H9 (cell line): ENCODE measurements around the gene NCAPH2. TPM values are rescaled to one million over a fixed set of nuclear protein-coding genes. Genes with fewer than 3 reads are reported as not detected.

ENCODE experiments used
- DNase-seq: peaks from one replicate; pipeline ENCODE4 v3.0.0-alpha.2; 2017
- H2AFZ ChIP-seq: one replicate; pipeline ENCODE4 v1.6.1; 2013; ENCODE audit warnings: mild to moderate bottlenecking, low read length, control low read depth, moderate library complexity
- H2AK5ac ChIP-seq: 2 replicates; pipeline ENCODE4 v1.6.1; 2013; ENCODE audit warnings: low read length, control low read depth, mixed read lengths; ENCODE audit not compliant: insufficient read length
- H2BK120ac ChIP-seq: one replicate; pipeline ENCODE4 v1.6.1; 2013; ENCODE audit warnings: low read depth, mild to moderate bottlenecking, low read length, control low read depth, inconsistent platforms; ENCODE audit not compliant: poor library complexity, severe bottlenecking
- H2BK12ac ChIP-seq: 2 replicates; pipeline ENCODE4 v1.6.1; 2013; ENCODE audit warnings: low read length, control low read depth, mixed read lengths, low read depth; ENCODE audit not compliant: insufficient read length
- H2BK15ac ChIP-seq: 2 replicates; pipeline ENCODE4 v1.6.1; 2013; ENCODE audit warnings: low read depth, low read length, control low read depth
- H2BK20ac ChIP-seq: one replicate; pipeline ENCODE4 v1.6.1; 2013; ENCODE audit warnings: low read depth, mild to moderate bottlenecking, low read length, control low read depth, inconsistent platforms; ENCODE audit not compliant: poor library complexity, severe bottlenecking
- H2BK5ac ChIP-seq: 2 replicates; pipeline ENCODE4 v1.6.1; 2013; ENCODE audit warnings: low read length, control low read depth, mixed read lengths; ENCODE audit not compliant: insufficient read length
- H3K14ac ChIP-seq: 2 replicates; pipeline ENCODE4 v1.6.1; 2013; ENCODE audit warnings: low read length, control low read depth; ENCODE audit not compliant: insufficient read depth
- H3K18ac ChIP-seq: 2 replicates; pipeline ENCODE4 v1.6.1; 2013; ENCODE audit warnings: low read depth, mild to moderate bottlenecking, mixed read lengths, low read length, control low read depth; ENCODE audit not compliant: insufficient read length
- H3K23ac ChIP-seq: 2 replicates; pipeline ENCODE4 v1.6.1; 2013; ENCODE audit warnings: low read length, control low read depth, mixed read lengths, low read depth; ENCODE audit not compliant: insufficient read length
- H3K23me2 ChIP-seq: 2 replicates; pipeline ENCODE4 v1.6.1; 2013; ENCODE audit warnings: low read depth, mild to moderate bottlenecking, mixed read lengths, low read length, control low read depth; ENCODE audit not compliant: insufficient read length, poor library complexity, severe bottlenecking
- H3K27ac ChIP-seq: 2 replicates; pipeline ENCODE4 v1.5.1; 2013; ENCODE audit warnings: low read length, control low read depth, mixed read lengths, low read depth; ENCODE audit not compliant: insufficient read length
- H3K27me3 ChIP-seq: 2 replicates; pipeline ENCODE4 v1.6.1; 2013; ENCODE audit warnings: low read length, control low read depth, inconsistent platforms; ENCODE audit not compliant: insufficient read depth
- H3K4ac ChIP-seq: 2 replicates; pipeline ENCODE4 v1.6.1; 2013; ENCODE audit warnings: low read depth, mild to moderate bottlenecking, control low read depth, inconsistent platforms, low read length, moderate library complexity
- H3K4me1 ChIP-seq: 2 replicates; pipeline ENCODE4 v1.6.1; 2013; ENCODE audit warnings: low read length, control low read depth, inconsistent platforms; ENCODE audit not compliant: insufficient read depth
- H3K4me2 ChIP-seq: 2 replicates; pipeline ENCODE4 v1.6.1; 2013; ENCODE audit warnings: low read length, control low read depth, mixed read lengths; ENCODE audit not compliant: insufficient read length, insufficient read depth
- H3K56ac ChIP-seq: 2 replicates; pipeline ENCODE4 v1.6.1; 2013; ENCODE audit warnings: low read depth, mild to moderate bottlenecking, mixed read lengths, low read length, control low read depth; ENCODE audit not compliant: insufficient read length
- H3K79me1 ChIP-seq: 2 replicates; pipeline ENCODE4 v1.6.1; 2013; ENCODE audit warnings: low read depth, mild to moderate bottlenecking, moderate library complexity, low read length, control low read depth, inconsistent platforms; ENCODE audit not compliant: insufficient read depth, poor library complexity, severe bottlenecking
- H3K79me2 ChIP-seq: 2 replicates; pipeline ENCODE4 v1.6.1; 2013; ENCODE audit warnings: low read length, control low read depth, inconsistent platforms; ENCODE audit not compliant: insufficient read depth
- H3K9ac ChIP-seq: 2 replicates; pipeline ENCODE4 v1.6.1; 2013; ENCODE audit warnings: low read length, control low read depth, mixed read lengths; ENCODE audit not compliant: insufficient read length; ENCODE audit errors: extremely low read depth
- H3K9me3 ChIP-seq: one replicate; pipeline ENCODE4 v1.6.1; 2013; ENCODE audit warnings: low read depth, low read length, inconsistent platforms; ENCODE audit not compliant: control insufficient read depth
- H3T11ph ChIP-seq: one replicate; pipeline ENCODE4 v1.6.1; 2013; ENCODE audit warnings: mild to moderate bottlenecking, low read length, control low read depth, inconsistent platforms
- H4K20me1 ChIP-seq: one replicate; pipeline ENCODE4 v1.6.1; 2013; ENCODE audit not compliant: control insufficient read depth, insufficient read length, insufficient read depth
- H4K5ac ChIP-seq: 2 replicates; pipeline ENCODE4 v1.6.1; 2013; ENCODE audit warnings: low read depth, mild to moderate bottlenecking, mixed read lengths, low read length, control low read depth; ENCODE audit not compliant: insufficient read length
- H4K8ac ChIP-seq: replicated peaks from 2 replicates; pipeline ENCODE4 v1.6.1; 2013; ENCODE audit warnings: low read length, control low read depth, mixed read lengths, low read depth; ENCODE audit not compliant: insufficient read length
- H4K91ac ChIP-seq: 2 replicates; pipeline ENCODE4 v1.6.1; 2013; ENCODE audit warnings: low read depth, mild to moderate bottlenecking, moderate library complexity, mixed read lengths, low read length, control low read depth; ENCODE audit not compliant: insufficient read length
- H3K27ac Mint-ChIP-seq, 3 experiments: 2 replicates in 2 of 3; 3 replicates in 1 of 3; pipeline ENCODE4 v1.8.0; 2020 to 2021; ENCODE audit warnings: mixed read lengths in 3 of 3, mild to moderate bottlenecking in 1 of 3, moderate library complexity in 1 of 3
- H3K27me3 Mint-ChIP-seq: 2 replicates; pipeline ENCODE4 v1.8.0; 2021; ENCODE audit warnings: low read depth, mild to moderate bottlenecking, moderate library complexity, mixed read lengths
- H3K36me3 Mint-ChIP-seq, 3 experiments: 2 replicates in 2 of 3; 3 replicates in 1 of 3; pipeline ENCODE4 v1.8.0; 2020 to 2021; ENCODE audit warnings: low read depth in 3 of 3, mixed read lengths in 3 of 3; ENCODE audit not compliant: insufficient read depth in 1 of 3
- H3K4me1 Mint-ChIP-seq, 2 experiments: 2 replicates each; pipeline ENCODE4 v1.8.0; 2020; ENCODE audit warnings: mixed read lengths in 2 of 2
- H3K4me3 Mint-ChIP-seq, 2 experiments: 2 replicates in 1 of 2; 3 replicates in 1 of 2; pipeline ENCODE4 v1.8.0; 2020 to 2021; ENCODE audit warnings: mild to moderate bottlenecking in 2 of 2, mixed read lengths in 2 of 2, moderate library complexity in 1 of 2
- H3K9me3 Mint-ChIP-seq, 2 experiments: 2 replicates in 1 of 2; 3 replicates in 1 of 2; pipeline ENCODE4 v1.8.0; 2020; ENCODE audit warnings: mild to moderate bottlenecking in 2 of 2, mixed read lengths in 2 of 2, moderate library complexity in 1 of 2
- CTCF ChIP-seq: fragments of 200-600 bp; sonication (generic); conservative IDR thresholded peaks from 3 replicates; pipeline ENCODE4 v1.8.0; 2021; ENCODE audit warnings: antibody characterized with exemption, mild to moderate bottlenecking
- WGBS: extraction: QIAGEN DNeasy Blood & Tissue Kit; methylation state at CpG from one replicate; pipeline ENCODE4 v1.1.7; 2013; ENCODE audit warnings: missing lambda C conversion rate, low lambda C conversion rate, mixed read lengths; ENCODE audit not compliant: insufficient read length; ENCODE audit errors: extremely low coverage; 5-methylcytosine and 5-hydroxymethylcytosine counted together
- total RNA-seq: library from RNA; stranded (reverse); gene quantifications from 2 replicates; pipeline ENCODE4 v1.2.1, GENCODE V29; 2021

Gene NCAPH2
- total RNA-seq, 1 experiment from 2014 or later, result 76.2 TPM

- Mint-ChIP-seq H3K4me1 (no peaks in the 10 kb centered on the region), H3K27me3 (no peaks in the 10 kb centered on the region; the same call in 1 of the 2 replicates)
Measured at GRCh38 chr22:50574383-50574755, 66.3 kb downstream of the NCAPH2 start.

More at GRCh38 chr22:50574383-50574755, 66.3 kb downstream of the NCAPH2 start:
- Histone ChIP-seq H3K4me1 (no peaks in the 10 kb centered on the region), H4K20me1 (no peaks in the 10 kb centered on the region), H3K79me2 (no peaks in the 10 kb centered on the region), H2BK15ac (no peak overlapping the region), H3K9ac (no peak overlapping the region), H3K4ac (no peak overlapping the region), H3K9me3 (no peaks in the 10 kb centered on the region), H3K23ac (no peak overlapping the region), H3K18ac (no peak overlapping the region), H3K56ac (no peak overlapping the region), H3K4me2 (no peak overlapping the region), H3K27me3 (no peaks in the 10 kb centered on the region), H2BK12ac (no peak overlapping the region), H2AK5ac (no peak overlapping the region), H3K79me1 (no peaks in the 10 kb centered on the region), H2AFZ (no peak overlapping the region), H3K14ac (no peak overlapping the region), H4K8ac (no peak overlapping the region), H3T11ph (no peak overlapping the region), H2BK5ac (no peak overlapping the region), H3K27ac (no peak overlapping the region), H4K91ac (no peak overlapping the region), H2BK120ac (no peak overlapping the region), H2BK20ac (no peak overlapping the region), H4K5ac (no peak overlapping the region), H3K23me2 (no peaks in the 10 kb centered on the region)
- Mint-ChIP-seq H3K27ac (no peak overlapping the region), H3K36me3 (peaks cover 11 to 75% (median 68%) of the 10 kb centered on the region in 3 experiments), H3K9me3 (no peaks in the 10 kb centered on the region), H3K4me3 (no peak overlapping the region)
- whole genome bisulfite sequencing, result no CpG with 5 or more reads among the region's 11 CpGs
- TF ChIP-seq CTCF, result no peak
- DNase-seq, result no peak

Other genes starting within 250 kb of the NCAPH2 start
- 31.3 and 32.3 TPM in 2 replicates for gene MAPK12, start 246.5 kb upstream of the NCAPH2 start, total RNA-seq
- gene MAPK11, start 237.8 kb upstream of the NCAPH2 start, total RNA-seq, result 1.5 and 2.1 TPM in 2 replicates
- 84.4 and 87.6 TPM in 2 replicates for gene PLXNB2, start 200.6 kb upstream of the NCAPH2 start, total RNA-seq
- gene DENND6B, start 181.2 kb upstream of the NCAPH2 start, total RNA-seq, result 1.0 and 1.5 TPM in 2 replicates
- 41.2 and 42.6 TPM in 2 replicates for gene PPP6R2, start 164.9 kb upstream of the NCAPH2 start, total RNA-seq
- 69.8 and 72.0 TPM in 2 replicates for gene SBF1, start 33.2 kb upstream of the NCAPH2 start, total RNA-seq
- gene ADM2, start 26.7 kb upstream of the NCAPH2 start, total RNA-seq, result 11.4 and 11.9 TPM in 2 replicates
- gene MIOX, start 21.4 kb upstream of the NCAPH2 start, total RNA-seq, result 1.4 and 1.5 TPM in 2 replicates
- 43.6 and 46.0 TPM in 2 replicates for gene LMF2, start 522 bp upstream of the NCAPH2 start, total RNA-seq
- 3.3 and 3.4 TPM in 2 replicates for gene SCO2, start 17.4 kb downstream of the NCAPH2 start, total RNA-seq
- 0.61 and 1.0 TPM in 2 replicates for gene TYMP, start 21.8 kb downstream of the NCAPH2 start, total RNA-seq
- not detected in 2 replicates for gene KLHDC7B, start 37.7 kb downstream of the NCAPH2 start, total RNA-seq
- 0.85 and 0.97 TPM in 2 replicates for gene SYCE3, start 54.7 kb downstream of the NCAPH2 start, total RNA-seq
- gene CPT1B, start 70.2 kb downstream of the NCAPH2 start, total RNA-seq, result 65.7 and 68.3 TPM in 2 replicates
- gene CHKB, start 74.6 kb downstream of the NCAPH2 start, total RNA-seq, result 64.1 and 64.9 TPM in 2 replicates
- 5.7 and 5.9 TPM in 2 replicates for gene MAPK8IP2, start 92.6 kb downstream of the NCAPH2 start, total RNA-seq
- 10.3 and 11.0 TPM in 2 replicates for gene ARSA, start 119.9 kb downstream of the NCAPH2 start, total RNA-seq
- gene SHANK3, start 164.6 kb downstream of the NCAPH2 start, total RNA-seq, result 8.4 and 8.7 TPM in 2 replicates
- gene ACR, start 230.0 kb downstream of the NCAPH2 start, total RNA-seq, result 0.35 TPM in 1 of 2 replicates, not detected in the other